IPS-20b (cell line): ENCODE results near the gene EFNA2.

Source experiments
- H3K27ac ChIP-seq: one replicate; pipeline ENCODE4 v1.5.1; 2013; ENCODE audit warnings: low read length
- H3K27me3 ChIP-seq: 2 replicates; pipeline ENCODE4 v1.6.1; 2013; ENCODE audit warnings: mild to moderate bottlenecking, low read length, inconsistent platforms; ENCODE audit not compliant: insufficient read depth
- H3K36me3 ChIP-seq: 2 replicates; pipeline ENCODE4 v1.6.1; 2013; ENCODE audit warnings: low read depth, mild to moderate bottlenecking, inconsistent platforms, low read length, moderate library complexity; ENCODE audit not compliant: insufficient read depth
- H3K4me1 ChIP-seq: 2 replicates; pipeline ENCODE4 v1.6.1; 2013; ENCODE audit warnings: mild to moderate bottlenecking, control low read depth, inconsistent platforms, low read length, moderate library complexity; ENCODE audit not compliant: insufficient read depth
- H3K4me3 ChIP-seq: 2 replicates; pipeline ENCODE4 v1.5.1; 2013; ENCODE audit warnings: mild to moderate bottlenecking, low read length, inconsistent platforms
- H3K9ac ChIP-seq: 2 replicates; pipeline ENCODE4 v1.6.1; 2013; ENCODE audit warnings: low read depth, mild to moderate bottlenecking, inconsistent platforms, low read length, moderate library complexity
- H3K9me3 ChIP-seq: 2 replicates; pipeline ENCODE4 v1.6.1; 2013; ENCODE audit warnings: mild to moderate bottlenecking, low read depth, low read length, inconsistent platforms; ENCODE audit not compliant: insufficient read depth

The EFNA2 gene

GRCh38 chr19:1284979-1285736 lies 515 bp upstream of the EFNA2 start:
- Histone ChIP-seq H3K9ac (no peak overlapping the region), H3K4me1 (no peaks in the 10 kb centered on the region), H3K27me3 (peaks cover 26% of the 10 kb centered on the region), H3K4me3 (peak overlapping the region; percentile 49; the same call in 1 of the 2 replicates), H3K9me3 (no peaks in the 10 kb centered on the region), H3K36me3 (no peaks in the 10 kb centered on the region; the same call in 1 of the 2 replicates), H3K27ac (no peak overlapping the region)

GRCh38 chr19:1286487-1287353 lies 1.0 kb downstream of the EFNA2 start:
- H3K9ac ChIP-seq: peak overlapping the region; percentile 48; the same call in 1 of the 2 replicates
- H3K4me1 ChIP-seq: no peaks in the 10 kb centered on the region
- no peak overlapping the region for H3K27ac ChIP-seq
- peaks cover 26% of the 10 kb centered on the region for H3K27me3 ChIP-seq
- H3K4me3 ChIP-seq: peak overlapping the region; percentile 57
- no peaks in the 10 kb centered on the region for H3K36me3 ChIP-seq
- no peaks in the 10 kb centered on the region for H3K9me3 ChIP-seq

GRCh38 chr19:1287354-1288225 lies 1.9 kb downstream of the EFNA2 start:
- Histone ChIP-seq H3K4me1 (no peaks in the 10 kb centered on the region), H3K9ac (no peak overlapping the region), H3K27me3 (peaks cover 26% of the 10 kb centered on the region), H3K4me3 (no peak overlapping the region), H3K9me3 (no peaks in the 10 kb centered on the region), H3K27ac (no peak overlapping the region), H3K36me3 (no peaks in the 10 kb centered on the region)

GRCh38 chr19:1288226-1288612 lies 2.5 kb downstream of the EFNA2 start:
- no peaks in the 10 kb centered on the region for H3K9me3 ChIP-seq
- H3K4me1 ChIP-seq: no peaks in the 10 kb centered on the region
- H3K36me3 ChIP-seq: no peaks in the 10 kb centered on the region
- H3K27ac ChIP-seq: no peak overlapping the region
- no peak overlapping the region for H3K9ac ChIP-seq
- no peak overlapping the region for H3K4me3 ChIP-seq
- H3K27me3 ChIP-seq: peaks cover 26% of the 10 kb centered on the region

- Histone ChIP-seq H3K27ac (no peak overlapping the region), H3K4me1 (no peaks in the 10 kb centered on the region), H3K9me3 (no peaks in the 10 kb centered on the region), H3K36me3 (no peaks in the 10 kb centered on the region), H3K4me3 (no peak overlapping the region), H3K9ac (no peak overlapping the region), H3K27me3 (peaks cover 21% of the 10 kb centered on the region)
These were observed 3.4 kb downstream of the EFNA2 start for GRCh38 chr19:1288833-1289685.

- H3K4me3 ChIP-seq: no peak overlapping the region
- H3K4me1 ChIP-seq: no peaks in the 10 kb centered on the region
- H3K27me3 ChIP-seq: peaks cover 20% of the 10 kb centered on the region
- no peak overlapping the region for H3K27ac ChIP-seq
- no peaks in the 10 kb centered on the region for H3K36me3 ChIP-seq
- H3K9ac ChIP-seq: no peak overlapping the region
- H3K9me3 ChIP-seq: no peaks in the 10 kb centered on the region
These were observed 4.0 kb downstream of the EFNA2 start for GRCh38 chr19:1289686-1290025.

GRCh38 chr19:1290196-1290702 lies 4.6 kb downstream of the EFNA2 start:
- no peaks in the 10 kb centered on the region for H3K9me3 ChIP-seq
- no peaks in the 10 kb centered on the region for H3K4me1 ChIP-seq
- no peak overlapping the region for H3K4me3 ChIP-seq
- H3K36me3 ChIP-seq: no peaks in the 10 kb centered on the region
- H3K27ac ChIP-seq: no peak overlapping the region
- no peak overlapping the region for H3K9ac ChIP-seq
- H3K27me3 ChIP-seq: peaks cover 20% of the 10 kb centered on the region

- H3K4me3 ChIP-seq: no peak overlapping the region
- no peaks in the 10 kb centered on the region for H3K9me3 ChIP-seq
- H3K9ac ChIP-seq: no peak overlapping the region
- H3K4me1 ChIP-seq: no peaks in the 10 kb centered on the region
- H3K27ac ChIP-seq: no peak overlapping the region
- peaks cover 18% of the 10 kb centered on the region for H3K27me3 ChIP-seq
- no peaks in the 10 kb centered on the region for H3K36me3 ChIP-seq
These were observed 5.3 kb downstream of the EFNA2 start for GRCh38 chr19:1290703-1291651.

- H3K9ac ChIP-seq: no peak overlapping the region
- peaks cover 12% of the 10 kb centered on the region for H3K27me3 ChIP-seq
- H3K4me1 ChIP-seq: no peaks in the 10 kb centered on the region
These were observed 6.2 kb downstream of the EFNA2 start for GRCh38 chr19:1291761-1292418.

More at GRCh38 chr19:1291761-1292418, 6.2 kb downstream of the EFNA2 start:
- Histone ChIP-seq H3K9me3 (no peaks in the 10 kb centered on the region), H3K4me3 (no peak overlapping the region), H3K27ac (no peak overlapping the region), H3K36me3 (no peaks in the 10 kb centered on the region)
